ENCODE data around the gene SMAD1.

GRCh38 chr4:145494666-145495270 is 13.1 kb downstream of the SMAD1 start:
- TF ChIP-seq CTCF (conservative IDR thresholded peaks at IDR 0.05; ENCODE audit: low read depth, low read length) (no peak), POLR2A (IDR thresholded peaks at IDR 0.05; ENCODE audit: low read depth, low read length) (no peak), ELK1 (IDR thresholded peaks at IDR 0.05; ENCODE audit: borderline replicate concordance, low read depth, low read length) (no peak), CHD1 (IDR thresholded peaks at IDR 0.05; ENCODE audit: low read depth, low read length) (no peak), RFX5 (IDR thresholded peaks at IDR 0.05; ENCODE audit: low read depth, low read length) (no peak), RCOR1 (IDR thresholded peaks at IDR 0.05; ENCODE audit: insufficient replicate concordance, low read length) (no peak), NFE2L2 (IDR thresholded peaks at IDR 0.05; ENCODE audit: low read depth, low read length) (no peak), MAFK (IDR thresholded peaks at IDR 0.05; ENCODE audit: low read depth, low read length) (no peak)
